Uterus (tissue), 4 donors: ENCODE measurements around the gene BOLA3. TPM values are rescaled to one million over a fixed set of nuclear protein-coding genes. Genes with fewer than 3 reads are reported as not detected.

Experiments used
- DNase-seq, 2 donors: peaks; one replicate each; pipeline ENCODE4 v3.0.0-alpha.2; 2019 to 2020
- H3K27ac ChIP-seq, 2 donors: fragments of 200-600 bp; sonication (generic); 1 replicate in 1 of 2; 2 replicates in 1 of 2; pipeline ENCODE4 v1.5.1; 2016 to 2018
- H3K27me3 ChIP-seq, 2 donors: fragments of 200-600 bp; sonication (generic); one replicate each; pipeline ENCODE4 v1.5.1; 2018 to 2019; ENCODE audit warnings: control low read depth in 1 of 2
- H3K36me3 ChIP-seq, 2 donors: fragments of 200-600 bp; sonication (generic); one replicate each; pipeline ENCODE4 v1.5.1; 2019; ENCODE audit warnings: control low read depth in 1 of 2
- H3K4me1 ChIP-seq, 2 donors: fragments of 200-600 bp; sonication (generic); one replicate each; pipeline ENCODE4 v1.5.1; 2018 to 2019; ENCODE audit warnings: control low read depth in 1 of 2
- H3K4me3 ChIP-seq, 2 donors: fragments of 200-600 bp; sonication (generic); 1 replicate in 1 of 2; 2 replicates in 1 of 2; pipeline ENCODE4 v1.5.1; 2018 to 2019; ENCODE audit warnings: mild to moderate bottlenecking in 1 of 2
- H3K9me3 ChIP-seq, 2 donors: fragments of 200-600 bp; sonication (generic); one replicate each; pipeline ENCODE4 v1.5.1; 2019; ENCODE audit warnings: control low read depth in 1 of 2
- POLR2A ChIP-seq, 2 donors: fragments of 450-650 bp; IDR thresholded peaks; one replicate each; pipeline ENCODE4 v1.6.1; 2016; ENCODE audit warnings: antibody characterized with exemption in 2 of 2, mild to moderate bottlenecking in 1 of 2, moderate library complexity in 1 of 2
- intact Hi-C: fragments of 100-400 bp; cut with DNase I; formaldehyde crosslinking; loops from one replicate; pipeline ENCODE4 v1.15.1; 2023; ENCODE audit warnings: low total_unique reads
- total RNA-seq, 4 donors: library from RNA; depleted of rRNA in 3 of 4; stranded (reverse); fragments of >200 nt in 3 of 4; gene quantifications; one replicate each; pipeline versions ENCODE4 v1.1.0 to v1.2.4, GENCODE V29; 2014 to 2023
- TF ChIP-seq, protein P1 (sequence below), 4 experiments: fragments of 200-600 bp in 2 of 4; fragments of 450-650 bp in 2 of 4; sonication (generic) in 2 of 4; IDR thresholded peaks; one replicate each; pipeline ENCODE4 v1.5.1; 2016 to 2019; ENCODE audit warnings: antibody characterized with exemption in 4 of 4, mild to moderate bottlenecking in 2 of 4, moderate library complexity in 1 of 4
- donor health status: DM: yes; HTN: yes; CAD: no.

The BOLA3 gene
- total RNA-seq, 4 donors from 2014 or later, result 9.1 to 54.4 (median 16.1) TPM

DNA sequence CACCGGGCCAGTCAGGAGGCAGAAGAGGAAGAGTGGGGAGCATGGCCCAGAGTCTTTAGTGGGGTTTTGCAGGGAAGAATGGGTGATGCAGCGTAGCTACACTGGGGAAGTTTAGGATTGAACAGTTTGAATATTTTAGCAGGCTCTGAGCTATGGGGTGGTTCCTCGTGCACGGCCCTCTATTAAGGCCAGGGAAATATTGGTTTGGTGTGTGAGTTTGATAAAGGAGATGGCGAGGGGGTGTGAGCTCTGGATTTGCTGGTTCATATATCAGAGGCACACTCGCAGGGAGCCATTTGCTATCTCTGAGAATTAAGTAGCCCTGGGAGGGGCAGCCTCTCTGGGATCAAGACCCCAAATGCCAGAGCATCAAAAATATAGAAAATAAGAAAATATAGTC, 50.1 kb downstream of the BOLA3 start:
- intact Hi-C loops, result no loop called here
- Histone ChIP-seq H3K36me3 (no peaks in the 10 kb centered on the region), H3K9me3 (no peaks in the 10 kb centered on the region)

DNA sequence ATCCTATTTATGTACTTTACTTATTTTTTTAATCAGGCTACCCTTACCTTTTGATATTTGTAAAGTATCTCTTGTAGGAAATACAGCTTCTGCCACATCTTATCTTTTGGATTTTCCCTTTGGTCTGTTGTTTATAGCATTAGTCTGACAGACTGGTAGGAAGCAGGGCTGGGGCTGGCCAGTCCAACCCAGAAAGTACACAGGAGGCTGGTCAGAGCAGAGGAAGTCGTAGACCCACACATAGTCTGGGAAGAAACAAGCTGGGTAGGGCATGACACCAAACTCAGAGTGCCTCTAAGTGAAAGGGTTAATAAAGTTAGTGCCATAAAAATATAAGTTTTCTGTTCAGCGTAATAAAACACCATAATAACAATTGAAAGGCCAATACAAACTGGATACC, 51.7 kb downstream of the BOLA3 start:
- H3K27ac ChIP-seq, result no peak overlapping the region
- intact Hi-C loops, result no loop called here
- no peaks in the 10 kb centered on the region for H3K27me3 ChIP-seq
- H3K4me3 ChIP-seq, result no peak overlapping the region
- no peaks in the 10 kb centered on the region for H3K4me1 ChIP-seq
- H3K9me3 ChIP-seq, result no peaks in the 10 kb centered on the region
- no peaks in the 10 kb centered on the region for H3K36me3 ChIP-seq
- TF ChIP-seq, protein P1, sequence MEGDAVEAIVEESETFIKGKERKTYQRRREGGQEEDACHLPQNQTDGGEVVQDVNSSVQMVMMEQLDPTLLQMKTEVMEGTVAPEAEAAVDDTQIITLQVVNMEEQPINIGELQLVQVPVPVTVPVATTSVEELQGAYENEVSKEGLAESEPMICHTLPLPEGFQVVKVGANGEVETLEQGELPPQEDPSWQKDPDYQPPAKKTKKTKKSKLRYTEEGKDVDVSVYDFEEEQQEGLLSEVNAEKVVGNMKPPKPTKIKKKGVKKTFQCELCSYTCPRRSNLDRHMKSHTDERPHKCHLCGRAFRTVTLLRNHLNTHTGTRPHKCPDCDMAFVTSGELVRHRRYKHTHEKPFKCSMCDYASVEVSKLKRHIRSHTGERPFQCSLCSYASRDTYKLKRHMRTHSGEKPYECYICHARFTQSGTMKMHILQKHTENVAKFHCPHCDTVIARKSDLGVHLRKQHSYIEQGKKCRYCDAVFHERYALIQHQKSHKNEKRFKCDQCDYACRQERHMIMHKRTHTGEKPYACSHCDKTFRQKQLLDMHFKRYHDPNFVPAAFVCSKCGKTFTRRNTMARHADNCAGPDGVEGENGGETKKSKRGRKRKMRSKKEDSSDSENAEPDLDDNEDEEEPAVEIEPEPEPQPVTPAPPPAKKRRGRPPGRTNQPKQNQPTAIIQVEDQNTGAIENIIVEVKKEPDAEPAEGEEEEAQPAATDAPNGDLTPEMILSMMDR (IDR thresholded peaks at IDR 0.05), result no peak
- TF ChIP-seq POLR2A (IDR thresholded peaks at IDR 0.05), result no peak
- DNase-seq, result no peak

More for the DNA sequence above, 50.1 kb downstream of the BOLA3 start:
- H3K4me1 ChIP-seq, result no peaks in the 10 kb centered on the region
- no peaks in the 10 kb centered on the region for H3K27me3 ChIP-seq
- TF ChIP-seq POLR2A (IDR thresholded peaks at IDR 0.05), result no peak
- H3K4me3 ChIP-seq, result no peak overlapping the region
- no peak for DNase-seq
- H3K27ac ChIP-seq, result no peak overlapping the region

DNA sequence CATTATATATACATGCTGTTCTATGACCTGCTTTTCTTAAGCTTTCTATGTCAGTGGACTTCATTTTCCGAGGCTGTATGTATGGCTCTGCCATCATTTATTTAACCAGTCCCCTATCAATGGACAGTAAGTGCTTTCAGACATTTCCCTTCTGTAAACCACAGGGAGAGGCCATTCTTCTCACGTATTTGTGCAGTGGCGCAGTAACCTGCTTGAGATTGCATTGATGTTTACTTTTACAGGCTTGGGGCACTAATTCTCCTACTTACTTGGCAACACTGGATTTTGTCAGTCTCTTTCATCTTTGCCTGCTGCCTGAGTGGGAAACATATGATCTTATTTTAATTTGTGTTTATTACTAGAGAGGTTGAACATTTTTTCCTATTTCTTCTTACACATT, 52.1 kb downstream of the BOLA3 start:
- TF ChIP-seq, protein P1 (IDR thresholded peaks at IDR 0.05), result no peak
- TF ChIP-seq POLR2A (IDR thresholded peaks at IDR 0.05), result no peak
- no peak overlapping the region for H3K27ac ChIP-seq
- no peaks in the 10 kb centered on the region for H3K27me3 ChIP-seq
- no peaks in the 10 kb centered on the region for H3K36me3 ChIP-seq
- intact Hi-C loops, result no loop called here
- H3K4me1 ChIP-seq, result no peaks in the 10 kb centered on the region
- H3K4me3 ChIP-seq, result no peak overlapping the region
- H3K9me3 ChIP-seq, result no peaks in the 10 kb centered on the region
- DNase-seq, result no peak

DNA sequence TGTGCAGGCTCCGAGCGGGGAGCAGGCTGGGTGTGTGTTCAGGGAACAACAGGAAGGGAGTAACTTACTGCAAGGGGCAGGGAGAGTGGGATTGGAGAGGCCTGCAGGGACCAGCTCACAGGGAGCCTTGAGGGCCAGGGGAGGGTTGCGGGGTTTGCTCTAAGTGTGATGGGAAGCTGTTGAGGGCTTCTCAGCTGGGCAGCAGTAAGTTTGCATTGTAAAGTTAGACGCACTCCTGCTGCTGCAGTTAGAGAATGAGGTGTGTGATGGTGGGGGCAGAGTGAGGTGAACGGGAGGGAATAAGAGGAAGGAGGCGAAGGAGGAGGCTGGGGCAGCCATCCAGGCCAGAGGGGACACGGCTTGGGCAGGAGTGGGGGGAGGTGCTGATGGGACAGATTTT, 53.4 kb downstream of the BOLA3 start:
- Histone ChIP-seq H3K27ac (no peak overlapping the region), H3K9me3 (no peaks in the 10 kb centered on the region), H3K4me1 (no peaks in the 10 kb centered on the region), H3K36me3 (no peaks in the 10 kb centered on the region), H3K4me3 (no peak overlapping the region), H3K27me3 (no peaks in the 10 kb centered on the region)
- intact Hi-C loops, result no loop called here
- TF ChIP-seq, protein P1 (IDR thresholded peaks at IDR 0.05), result no peak
- no peak for TF ChIP-seq POLR2A (IDR thresholded peaks at IDR 0.05)
- no peak for DNase-seq

DNA sequence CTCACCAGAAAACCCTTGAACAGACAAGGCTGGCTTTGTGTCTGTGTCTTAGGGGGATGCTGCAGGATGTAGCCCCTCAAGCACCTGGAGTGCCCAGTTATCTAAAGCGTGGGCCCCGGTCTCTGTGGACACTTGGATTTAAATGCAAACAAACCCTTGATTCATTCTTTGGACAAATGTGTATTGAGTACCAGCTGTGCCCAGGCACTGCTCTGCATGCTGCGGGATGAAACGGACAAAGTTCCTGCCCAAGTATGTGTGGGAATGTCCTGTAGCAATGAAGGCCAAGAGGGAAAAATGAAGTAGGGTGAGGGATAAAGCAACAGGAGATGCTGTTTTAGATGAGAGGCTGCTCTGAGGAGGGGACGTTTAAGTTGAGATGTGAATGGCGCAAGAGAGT, 53.9 kb downstream of the BOLA3 start:
- DNase-seq, result no peak
- Histone ChIP-seq H3K9me3 (no peaks in the 10 kb centered on the region), H3K36me3 (no peaks in the 10 kb centered on the region), H3K4me3 (no peak overlapping the region), H3K27me3 (no peaks in the 10 kb centered on the region), H3K27ac (no peak overlapping the region), H3K4me1 (no peaks in the 10 kb centered on the region)
- TF ChIP-seq, protein P1 (IDR thresholded peaks at IDR 0.05), result no peak
- TF ChIP-seq POLR2A (IDR thresholded peaks at IDR 0.05), result no peak
- intact Hi-C loops, result no loop called here

DNA sequence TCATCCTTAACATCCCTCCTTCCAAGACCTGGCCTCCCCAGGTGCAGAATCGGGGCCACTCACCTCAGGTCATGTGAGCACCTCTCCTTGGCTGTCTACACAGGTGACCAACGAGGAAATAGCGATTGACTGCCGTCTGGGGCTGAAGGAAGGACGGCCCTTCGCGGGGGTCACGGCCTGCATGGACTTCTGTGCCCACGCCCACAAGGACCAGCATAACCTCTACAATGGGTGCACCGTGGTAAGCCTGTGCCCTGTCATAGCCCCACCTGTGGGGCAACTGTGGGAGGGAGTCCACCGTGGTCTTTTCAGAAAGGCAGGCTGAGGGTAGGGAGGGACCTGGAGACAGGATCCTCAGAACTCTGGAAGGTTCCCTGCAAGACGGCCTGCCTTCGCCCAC, 54.3 kb downstream of the BOLA3 start:
- H3K9me3 ChIP-seq, result no peaks in the 10 kb centered on the region
- no peaks in the 10 kb centered on the region for H3K36me3 ChIP-seq
- no peak overlapping the region for H3K27ac ChIP-seq
- DNase-seq, result no peak
- H3K4me1 ChIP-seq, result no peaks in the 10 kb centered on the region
- intact Hi-C loops, result no loop called here
- no peaks in the 10 kb centered on the region for H3K27me3 ChIP-seq
- H3K4me3 ChIP-seq, result no peak overlapping the region
- TF ChIP-seq, protein P1 (IDR thresholded peaks at IDR 0.05), result no peak
